Suprapubic skin (tissue), 4 donors: ENCODE data around the gene PFKP.

Experiments used
- CTCF ChIP-seq, 2 donors: fragments of 200-600 bp in 1 of 2; fragments of 450-650 bp in 1 of 2; sonication (generic) in 1 of 2; IDR thresholded peaks; one replicate each; pipeline ENCODE4 v1.5.1; 2016 to 2019; ENCODE audit warnings: antibody characterized with exemption in 2 of 2, mild to moderate bottlenecking in 1 of 2, moderate library complexity in 1 of 2
- POLR2A ChIP-seq, 2 donors: fragments of 450-650 bp; IDR thresholded peaks; one replicate each; pipeline ENCODE4 v1.6.1; 2017; ENCODE audit warnings: antibody characterized with exemption in 2 of 2, mild to moderate bottlenecking in 2 of 2, moderate library complexity in 2 of 2
- POLR2AphosphoS5 ChIP-seq, 3 donors: sonication (generic); formaldehyde crosslinking; IDR thresholded peaks; one replicate each; pipeline ENCODE4 v1.6.1; 2017; ENCODE audit warnings: antibody characterized with exemption in 3 of 3

GRCh38 chr10:3126741-3127346 lies 59.5 kb downstream of the PFKP start:
- TF ChIP-seq CTCF (IDR thresholded peaks at IDR 0.05) (no peak), POLR2A (IDR thresholded peaks at IDR 0.05) (no peak), POLR2AphosphoS5 (IDR thresholded peaks at IDR 0.05) (no peak)
